OCI-LY3 (cell line): ENCODE measurements around the gene DPP6.

Experiments
- H2AFZ ChIP-seq: fragments of 200-600, 300-600 bp; shearing (Covaris generic); 2 replicates; pipeline ENCODE4 v1.6.0; 2014; ENCODE audit warnings: antibody characterized with exemption, low read depth, low read length
- H3K27ac ChIP-seq: fragments of 200-600, 300-600 bp; sonication (generic); 2 replicates; pipeline ENCODE4 v1.5.1; 2014; ENCODE audit warnings: mild to moderate bottlenecking, low read length, moderate library complexity, mixed read lengths
- H3K27me3 ChIP-seq: fragments of 200-600, 300-600 bp; sonication (generic); 2 replicates; pipeline ENCODE4 v1.6.1; 2014; ENCODE audit warnings: low read depth, low read length, mixed read lengths
- H3K36me3 ChIP-seq: fragments of 200-600, 300-600 bp; sonication (generic); replicated peaks from 2 replicates; pipeline ENCODE3; 2014; ENCODE audit warnings: low read depth, low read length, mixed read lengths
- H3K4me1 ChIP-seq: fragments of 300-600, 200-600 bp; sonication (generic); 2 replicates; pipeline ENCODE4 v1.6.1; 2014; ENCODE audit warnings: low read length, mixed read lengths
- H3K4me2 ChIP-seq: fragments of 200-600, 300-600 bp; sonication (generic); 2 replicates; pipeline ENCODE4 v1.6.1; 2014; ENCODE audit warnings: low read length, mixed read lengths
- H3K4me3 ChIP-seq: fragments of 300-600, 200-600 bp; sonication (generic); 2 replicates; pipeline ENCODE4 v1.5.1; 2014; ENCODE audit warnings: antibody characterized with exemption, mild to moderate bottlenecking, low read length, moderate library complexity
- H3K79me2 ChIP-seq: fragments of 300-600, 200-600 bp; shearing (Covaris generic); 2 replicates; pipeline ENCODE4 v1.6.1; 2014; ENCODE audit warnings: mild to moderate bottlenecking, low read length, mixed read lengths
- H3K9ac ChIP-seq: fragments of 300-600, 200-600 bp; shearing (Covaris generic); 2 replicates; pipeline ENCODE4 v1.6.0; 2014; ENCODE audit warnings: mild to moderate bottlenecking, low read length, moderate library complexity
- H3K9me3 ChIP-seq: fragments of 200-600, 300-600 bp; shearing (Covaris generic); 2 replicates; pipeline ENCODE4 v1.6.1; 2014; ENCODE audit warnings: low read length, mixed read lengths; ENCODE audit not compliant: insufficient read depth
- H4K20me1 ChIP-seq: fragments of 200-600, 300-600 bp; sonication (generic); 2 replicates; pipeline ENCODE4 v1.6.1; 2016; ENCODE audit warnings: low read length, mixed read lengths; ENCODE audit not compliant: insufficient read depth
- CTCF ChIP-seq: fragments of 200-600, 300-600 bp; sonication (generic); IDR thresholded peaks from 2 replicates; pipeline ENCODE4 v1.5.1; 2014; ENCODE audit warnings: antibody characterized with exemption, low read length, low read depth
- EZH2phosphoT487 ChIP-seq: fragments of 200-600 bp; shearing (Covaris generic); IDR thresholded peaks from 2 replicates; pipeline ENCODE4 v1.6.1; 2018; ENCODE audit warnings: antibody characterized with exemption, mixed run types, low read depth

DPP6 gene

DNA sequence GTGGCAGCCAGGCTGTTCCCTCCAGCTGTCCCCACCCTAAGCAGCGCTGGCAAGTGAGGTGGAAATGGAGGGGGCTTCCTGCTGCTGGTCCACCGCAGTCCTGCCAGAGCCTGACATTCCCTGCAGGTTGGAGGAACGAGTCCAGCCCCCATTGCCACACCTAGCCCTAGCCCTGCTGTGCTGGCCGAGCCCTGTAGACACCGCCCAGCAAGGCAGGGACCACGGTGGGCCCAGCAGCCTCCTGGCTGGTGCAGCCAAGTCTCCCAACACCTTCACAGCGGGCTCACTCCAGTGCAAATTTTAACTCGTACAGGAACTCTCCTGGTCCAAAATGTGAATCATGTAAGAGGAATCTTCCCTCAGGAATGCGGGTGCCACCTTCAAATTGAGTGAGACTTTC is 834.4 kb downstream of the DPP6 start:
- no peak overlapping the region for H2AFZ ChIP-seq
- H3K9me3 ChIP-seq, result 0 out of 2 replicates have a peak, but pooled peaks cover 2% of the 10 kb centered on the region
- no peak overlapping the region for H3K27ac ChIP-seq
- H3K9ac ChIP-seq, result no peak overlapping the region
- no peaks in the 10 kb centered on the region for H3K79me2 ChIP-seq
- TF ChIP-seq CTCF (no peak), EZH2phosphoT487 (no peak)
- H3K4me2 ChIP-seq, result no peak overlapping the region
- no peaks in the 10 kb centered on the region for H3K36me3 ChIP-seq
- no peak overlapping the region for H3K4me3 ChIP-seq
- no peaks in the 10 kb centered on the region for H3K27me3 ChIP-seq
- no peaks in the 10 kb centered on the region for H3K4me1 ChIP-seq
- H4K20me1 ChIP-seq, result no peaks in the 10 kb centered on the region

- TF ChIP-seq EZH2phosphoT487 (no peak), CTCF (no peak)
- H3K79me2 ChIP-seq, result no peaks in the 10 kb centered on the region
- no peak overlapping the region for H3K4me3 ChIP-seq
- H3K36me3 ChIP-seq, result no peaks in the 10 kb centered on the region
- no peaks in the 10 kb centered on the region for H3K27me3 ChIP-seq
- H3K4me1 ChIP-seq, result no peaks in the 10 kb centered on the region
- H3K9me3 ChIP-seq, result 0 out of 2 replicates have a peak, but pooled peaks cover 2% of the 10 kb centered on the region
- no peak overlapping the region for H2AFZ ChIP-seq
- no peaks in the 10 kb centered on the region for H4K20me1 ChIP-seq
- no peak overlapping the region for H3K4me2 ChIP-seq
- no peak overlapping the region for H3K9ac ChIP-seq
- H3K27ac ChIP-seq, result no peak overlapping the region
These were observed 836.5 kb downstream of the DPP6 start for GRCh38 chr7:154888690-154889089.

DNA sequence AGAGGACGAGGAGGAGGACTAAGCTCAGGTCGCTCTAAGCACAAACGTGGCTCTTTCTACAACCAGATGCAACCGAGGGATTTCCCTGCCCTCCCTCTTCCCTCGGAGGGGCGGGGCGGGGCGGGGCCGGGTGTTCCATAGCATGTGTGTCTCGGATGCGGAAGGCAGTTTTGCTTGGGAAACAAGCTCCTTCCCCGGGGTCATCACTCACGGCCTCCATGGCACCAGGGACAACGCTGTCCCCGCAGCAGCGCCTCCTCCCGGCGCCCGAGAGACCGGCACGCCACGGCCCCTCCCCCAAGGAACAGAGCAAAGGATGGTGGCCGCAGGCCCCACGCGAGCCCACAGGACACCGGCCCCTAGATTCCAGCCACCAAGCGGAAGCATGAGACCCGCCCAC is 840.3 kb downstream of the DPP6 start:
- H3K27me3 ChIP-seq, result no peaks in the 10 kb centered on the region
- no peak for TF ChIP-seq EZH2phosphoT487
- no peak for TF ChIP-seq CTCF
- H3K9me3 ChIP-seq, result 0 out of 2 replicates have a peak, but pooled peaks cover 2% of the 10 kb centered on the region
- H3K36me3 ChIP-seq, result no peaks in the 10 kb centered on the region
- H3K4me2 ChIP-seq, result no peak overlapping the region
- H3K4me3 ChIP-seq, result no peak overlapping the region
- no peaks in the 10 kb centered on the region for H3K4me1 ChIP-seq
- H3K27ac ChIP-seq, result no peak overlapping the region
- H4K20me1 ChIP-seq, result no peaks in the 10 kb centered on the region
- H2AFZ ChIP-seq, result no peak overlapping the region
- H3K9ac ChIP-seq, result no peak overlapping the region
- H3K79me2 ChIP-seq, result no peaks in the 10 kb centered on the region

DNA sequence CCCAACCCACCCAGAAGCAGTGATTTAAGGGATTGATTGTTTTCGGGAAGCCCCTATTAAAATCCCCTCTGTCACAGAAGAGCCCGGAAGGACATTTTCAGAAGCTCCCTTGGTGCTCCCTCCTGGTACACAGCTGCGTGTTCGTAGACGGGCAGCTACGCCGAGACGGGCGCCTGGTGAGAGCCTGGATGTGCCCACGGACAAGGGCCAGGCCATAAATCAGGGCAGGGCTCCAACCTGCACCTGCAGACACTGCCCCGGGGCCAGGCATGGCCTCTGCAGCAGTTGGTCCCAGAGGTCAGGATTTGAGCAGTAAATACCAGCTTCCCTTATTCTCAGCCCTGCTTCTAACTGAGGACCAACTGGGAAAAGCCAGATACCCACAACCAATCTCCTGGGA is 843.9 kb downstream of the DPP6 start:
- H2AFZ ChIP-seq, result no peak overlapping the region
- no peak overlapping the region for H3K27ac ChIP-seq
- H4K20me1 ChIP-seq, result no peaks in the 10 kb centered on the region
- no peaks in the 10 kb centered on the region for H3K9me3 ChIP-seq
- H3K4me3 ChIP-seq, result no peak overlapping the region
- H3K79me2 ChIP-seq, result no peaks in the 10 kb centered on the region
- H3K27me3 ChIP-seq, result no peaks in the 10 kb centered on the region
- H3K4me2 ChIP-seq, result no peak overlapping the region
- no peaks in the 10 kb centered on the region for H3K4me1 ChIP-seq
- TF ChIP-seq CTCF (no peak), EZH2phosphoT487 (no peak)
- H3K36me3 ChIP-seq, result no peaks in the 10 kb centered on the region
- no peak overlapping the region for H3K9ac ChIP-seq
